Large intestine (tissue), 3 donors: ENCODE results near the gene INTS7. TPM values are rescaled to one million over a fixed set of nuclear protein-coding genes. Genes with fewer than 3 reads are reported as not detected.
"Not testable (repeated sequence)": the region's sequence is repeated elsewhere in the genome, so short reads cannot be mapped to it uniquely, and the experiment has no call there.

Source experiments
- DNase-seq, 2 donors: peaks; one replicate each; pipeline versions ENCODE4 v3.0.0 to v3.0.0-alpha.2; 2013
- H3K27ac ChIP-seq: one replicate; pipeline ENCODE4 v1.5.1; 2013; ENCODE audit warnings: low read length
- H3K27me3 ChIP-seq: 2 replicates; pipeline ENCODE4 v1.6.1; 2013; ENCODE audit warnings: low read length; ENCODE audit not compliant: control insufficient read depth, insufficient read depth
- H3K36me3 ChIP-seq: 2 replicates; pipeline ENCODE4 v1.6.1; 2013; ENCODE audit warnings: low read length; ENCODE audit not compliant: control insufficient read depth, insufficient read depth
- H3K4me1 ChIP-seq: one replicate; pipeline ENCODE4 v1.6.1; 2013; ENCODE audit warnings: low read length; ENCODE audit not compliant: control insufficient read depth, insufficient read depth
- H3K4me3 ChIP-seq: one replicate; pipeline ENCODE4 v1.5.1; 2013; ENCODE audit warnings: low read length
- H3K9me3 ChIP-seq: one replicate; pipeline ENCODE4 v1.6.1; 2013; ENCODE audit warnings: mild to moderate bottlenecking, low read depth, low read length, moderate library complexity; ENCODE audit not compliant: control insufficient read depth
- WGBS: methylation state at CpG from one replicate; pipeline ENCODE4 v1.1.5; 2013; ENCODE audit warnings: low lambda C conversion rate; ENCODE audit not compliant: insufficient coverage; 5-methylcytosine and 5-hydroxymethylcytosine counted together
- polyA plus RNA-seq: library from polyadenylated mRNA; unstranded; fragments of 120-200 nt; gene quantifications from one replicate; pipeline ENCODE4 v1.2.1, GENCODE V29; 2013

Gene INTS7
- polyA plus RNA-seq, 1 donor = 16.1 TPM

- DNase-seq = peak; percentile 91 to 95
- WGBS = no CpG with 5 or more reads among the region's 5 CpGs
- H3K27ac ChIP-seq = peak overlapping the region; percentile 88
- no peak overlapping the region for H3K4me3 ChIP-seq
- no peaks in the 10 kb centered on the region for H3K36me3 ChIP-seq
- H3K27me3 ChIP-seq = no peaks in the 10 kb centered on the region
- no peaks in the 10 kb centered on the region for H3K9me3 ChIP-seq
- peaks cover 70% of the 10 kb centered on the region for H3K4me1 ChIP-seq
These were observed 112.3 kb downstream of the INTS7 start for GRCh38 chr1:211923095-211923494.

GRCh38 chr1:211921579-211922095 is 113.7 kb downstream of the INTS7 start:
- Histone ChIP-seq H3K4me3 (no peak overlapping the region), H3K4me1 (peaks cover 71% of the 10 kb centered on the region), H3K27me3 (no peaks in the 10 kb centered on the region), H3K9me3 (no peaks in the 10 kb centered on the region), H3K36me3 (no peaks in the 10 kb centered on the region), H3K27ac (peak overlapping the region; percentile 89)
- WGBS = no CpG with 5 or more reads among the region's 9 CpGs
- no peak for DNase-seq

GRCh38 chr1:211920602-211921226 is 114.6 kb downstream of the INTS7 start:
- no peak overlapping the region for H3K4me3 ChIP-seq
- no peaks in the 10 kb centered on the region for H3K36me3 ChIP-seq
- no peaks in the 10 kb centered on the region for H3K9me3 ChIP-seq
- H3K4me1 ChIP-seq = peaks cover 77% of the 10 kb centered on the region
- no peaks in the 10 kb centered on the region for H3K27me3 ChIP-seq
- H3K27ac ChIP-seq = peak overlapping the region; percentile 89
- DNase-seq = peak; percentile 71 to 86
- WGBS = no CpG with 5 or more reads among the region's 4 CpGs

GRCh38 chr1:211920141-211920572 is 115.2 kb downstream of the INTS7 start:
- no peaks in the 10 kb centered on the region for H3K9me3 ChIP-seq
- H3K27ac ChIP-seq = peak overlapping the region; percentile 89
- 60% methylated on average over 1 of the region's 5 CpGs for WGBS
- no peaks in the 10 kb centered on the region for H3K27me3 ChIP-seq
- no peak for DNase-seq
- no peaks in the 10 kb centered on the region for H3K36me3 ChIP-seq
- no peak overlapping the region for H3K4me3 ChIP-seq
- H3K4me1 ChIP-seq = peaks cover 81% of the 10 kb centered on the region

GRCh38 chr1:211918843-211919414 is 116.4 kb downstream of the INTS7 start:
- Histone ChIP-seq H3K4me3 (no peak overlapping the region), H3K4me1 (peaks cover 74% of the 10 kb centered on the region), H3K27me3 (no peaks in the 10 kb centered on the region), H3K9me3 (no peaks in the 10 kb centered on the region), H3K36me3 (no peaks in the 10 kb centered on the region), H3K27ac (peak overlapping the region; percentile 93)
- DNase-seq = no peak
- 83% methylated on average over 2 of the region's 5 CpGs for WGBS

- Histone ChIP-seq H3K4me1 (peaks cover 69% of the 10 kb centered on the region), H3K27ac (peak overlapping the region; percentile 93)
- H3K36me3 ChIP-seq, H3K4me3 ChIP-seq, H3K27me3 ChIP-seq, DNase-seq, H3K9me3 ChIP-seq: not testable (repeated sequence)
- 67% methylated on average over 1 of the region's 3 CpGs for WGBS
These were observed 118.9 kb downstream of the INTS7 start for GRCh38 chr1:211916458-211916857.

- Histone ChIP-seq H3K4me3 (no peak overlapping the region), H3K27me3 (no peaks in the 10 kb centered on the region), H3K36me3 (no peaks in the 10 kb centered on the region), H3K4me1 (peaks cover 70% of the 10 kb centered on the region), H3K27ac (peak overlapping the region; percentile 93), H3K9me3 (no peaks in the 10 kb centered on the region)
- WGBS = 0% methylated on average over 1 of the region's 2 CpGs
- peak; percentile 68 to 79 for DNase-seq
These were observed 119.4 kb downstream of the INTS7 start for GRCh38 chr1:211915924-211916323.

GRCh38 chr1:211912844-211913432 is 122.4 kb downstream of the INTS7 start:
- no peaks in the 10 kb centered on the region for H3K36me3 ChIP-seq
- peak overlapping the region; percentile 95 for H3K27ac ChIP-seq
- H3K9me3 ChIP-seq = no peaks in the 10 kb centered on the region
- H3K4me1 ChIP-seq = peaks cover 76% of the 10 kb centered on the region
- H3K4me3 ChIP-seq = no peak overlapping the region
- DNase-seq = no peak
- no peaks in the 10 kb centered on the region for H3K27me3 ChIP-seq
- 70% methylated on average over 2 of the region's 13 CpGs for WGBS

GRCh38 chr1:211912038-211912437 is 123.3 kb downstream of the INTS7 start:
- H3K4me1 ChIP-seq = peaks cover 75% of the 10 kb centered on the region
- H3K9me3 ChIP-seq = no peaks in the 10 kb centered on the region
- no peaks in the 10 kb centered on the region for H3K36me3 ChIP-seq
- WGBS = no CpG with 5 or more reads among the region's 1 CpG
- no peak overlapping the region for H3K4me3 ChIP-seq
- DNase-seq = peak; percentile 83 to 94
- H3K27ac ChIP-seq = peak overlapping the region; percentile 95
- no peaks in the 10 kb centered on the region for H3K27me3 ChIP-seq

- DNase-seq = peak in 1 of 2 donors; percentile 59
- Histone ChIP-seq H3K9me3 (no peaks in the 10 kb centered on the region), H3K27ac (peak overlapping the region; percentile 95), H3K27me3 (no peaks in the 10 kb centered on the region), H3K4me3 (no peak overlapping the region), H3K36me3 (no peaks in the 10 kb centered on the region), H3K4me1 (peaks cover 68% of the 10 kb centered on the region)
- no CpG with 5 or more reads among the region's 4 CpGs for WGBS
These were observed 124.4 kb downstream of the INTS7 start for GRCh38 chr1:211910913-211911485.
